Measurements from ENCODE around the gene PKHD1. TPM values are rescaled to one million over a fixed set of nuclear protein-coding genes. Genes with fewer than 3 reads are reported as not detected.

Gene PKHD1
- total RNA-seq, 4 donors from 2014 or later = 0.53 to 0.83 (median 0.60) TPM

DNA sequence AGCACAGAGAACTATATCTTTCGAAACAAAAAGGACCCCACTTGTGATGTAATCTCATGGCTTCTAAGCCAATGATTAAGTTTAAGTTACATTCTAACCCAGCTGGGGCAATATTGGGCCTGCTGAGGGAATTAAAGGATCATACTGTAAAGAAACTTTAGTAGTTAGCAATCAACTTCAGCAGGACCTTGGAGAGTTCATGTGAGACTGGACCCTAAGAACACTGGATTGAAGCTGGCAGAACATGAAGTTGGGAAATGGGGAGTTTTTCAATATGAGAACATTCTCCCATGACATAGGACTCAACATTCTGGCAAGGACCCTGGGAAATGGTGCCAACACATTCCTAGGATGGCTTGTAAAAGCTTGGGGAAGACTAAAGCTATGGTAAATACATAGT is 516.2 kb downstream of the PKHD1 start:
- H3K9me3 ChIP-seq = no peaks in the 10 kb centered on the region
- no peaks in the 10 kb centered on the region for H3K4me1 ChIP-seq
- no peak overlapping the region for H3K27ac ChIP-seq
- no peak overlapping the region for H3K4me3 ChIP-seq
- H3K36me3 ChIP-seq = no peaks in the 10 kb centered on the region
- DNase-seq = no peak
- no peaks in the 10 kb centered on the region for H3K27me3 ChIP-seq
- TF ChIP-seq POLR2A (IDR thresholded peaks at IDR 0.05) = no peak
- TF ChIP-seq, protein P1, sequence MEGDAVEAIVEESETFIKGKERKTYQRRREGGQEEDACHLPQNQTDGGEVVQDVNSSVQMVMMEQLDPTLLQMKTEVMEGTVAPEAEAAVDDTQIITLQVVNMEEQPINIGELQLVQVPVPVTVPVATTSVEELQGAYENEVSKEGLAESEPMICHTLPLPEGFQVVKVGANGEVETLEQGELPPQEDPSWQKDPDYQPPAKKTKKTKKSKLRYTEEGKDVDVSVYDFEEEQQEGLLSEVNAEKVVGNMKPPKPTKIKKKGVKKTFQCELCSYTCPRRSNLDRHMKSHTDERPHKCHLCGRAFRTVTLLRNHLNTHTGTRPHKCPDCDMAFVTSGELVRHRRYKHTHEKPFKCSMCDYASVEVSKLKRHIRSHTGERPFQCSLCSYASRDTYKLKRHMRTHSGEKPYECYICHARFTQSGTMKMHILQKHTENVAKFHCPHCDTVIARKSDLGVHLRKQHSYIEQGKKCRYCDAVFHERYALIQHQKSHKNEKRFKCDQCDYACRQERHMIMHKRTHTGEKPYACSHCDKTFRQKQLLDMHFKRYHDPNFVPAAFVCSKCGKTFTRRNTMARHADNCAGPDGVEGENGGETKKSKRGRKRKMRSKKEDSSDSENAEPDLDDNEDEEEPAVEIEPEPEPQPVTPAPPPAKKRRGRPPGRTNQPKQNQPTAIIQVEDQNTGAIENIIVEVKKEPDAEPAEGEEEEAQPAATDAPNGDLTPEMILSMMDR (IDR thresholded peaks at IDR 0.05) = no peak

DNA sequence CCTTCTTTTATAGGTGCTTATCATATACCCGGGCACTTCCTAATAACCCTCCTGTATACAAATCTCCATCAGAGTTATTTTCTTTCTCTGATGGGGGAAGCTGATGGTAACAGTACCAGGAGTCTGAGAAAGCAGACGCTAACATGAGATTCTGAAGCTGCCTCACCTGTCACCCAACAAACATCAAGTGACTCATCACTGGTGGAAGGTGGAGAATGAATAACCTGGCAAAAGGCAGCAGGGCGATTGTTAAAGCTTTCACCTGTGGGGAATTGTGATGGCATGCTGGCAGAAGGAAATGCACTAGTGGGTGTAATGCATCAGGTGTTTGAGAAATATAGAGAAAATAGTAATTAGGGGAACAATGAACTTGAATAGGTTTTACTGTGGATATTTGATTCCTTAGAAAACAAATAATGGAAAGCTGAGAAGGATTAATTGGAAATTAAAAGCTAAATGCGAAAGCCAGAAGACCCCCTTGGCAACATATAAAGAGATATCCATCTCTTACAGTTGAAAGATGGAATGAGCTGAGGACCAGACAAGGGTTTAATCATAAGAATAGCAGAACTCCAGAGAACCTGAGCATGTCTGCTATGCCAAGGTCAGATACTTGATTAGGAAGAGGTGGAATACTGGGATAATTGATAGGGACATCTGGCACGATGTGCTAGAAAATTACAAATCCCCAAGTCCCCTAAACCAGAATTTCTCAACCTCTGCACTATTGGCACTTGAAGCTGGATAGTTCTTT is 517.1 kb downstream of the PKHD1 start:
- no peaks in the 10 kb centered on the region for H3K4me1 ChIP-seq

DNA sequence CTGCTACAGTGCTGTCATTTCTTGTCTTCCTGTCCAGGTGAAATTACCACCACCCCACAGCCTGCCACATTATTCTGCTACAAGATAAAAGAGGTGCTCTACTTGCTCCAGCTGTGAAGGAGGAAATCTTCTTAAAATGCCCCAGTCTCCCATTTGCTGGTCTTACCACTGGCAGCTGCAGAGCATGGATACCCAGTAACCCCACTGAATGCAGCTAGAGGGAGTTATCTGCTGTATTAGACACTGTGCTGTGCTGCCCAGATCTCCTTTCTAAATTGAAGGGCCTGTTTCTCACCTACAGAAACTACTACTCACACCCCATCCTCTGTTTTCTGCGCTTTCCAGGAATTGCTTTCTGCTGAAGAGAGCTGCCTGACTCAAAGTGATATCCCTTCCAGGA is 517.8 kb downstream of the PKHD1 start:
- Histone ChIP-seq H3K36me3 (no peaks in the 10 kb centered on the region), H3K4me3 (no peak overlapping the region), H3K9me3 (no peaks in the 10 kb centered on the region), H3K4me1 (no peaks in the 10 kb centered on the region), H3K27ac (no peak overlapping the region), H3K27me3 (no peaks in the 10 kb centered on the region)
- no peak for TF ChIP-seq POLR2A (IDR thresholded peaks at IDR 0.05)
- TF ChIP-seq, protein P1 (IDR thresholded peaks at IDR 0.05) = no peak
- DNase-seq = no peak

More for the DNA sequence above, 517.1 kb downstream of the PKHD1 start:
- no peak for TF ChIP-seq POLR2A (IDR thresholded peaks at IDR 0.05)
- TF ChIP-seq, protein P1 (IDR thresholded peaks at IDR 0.05) = no peak
- Histone ChIP-seq H3K4me3 (no peak overlapping the region), H3K27me3 (no peaks in the 10 kb centered on the region), H3K27ac (no peak overlapping the region), H3K9me3 (no peaks in the 10 kb centered on the region), H3K36me3 (no peaks in the 10 kb centered on the region)
- no peak for DNase-seq

DNA sequence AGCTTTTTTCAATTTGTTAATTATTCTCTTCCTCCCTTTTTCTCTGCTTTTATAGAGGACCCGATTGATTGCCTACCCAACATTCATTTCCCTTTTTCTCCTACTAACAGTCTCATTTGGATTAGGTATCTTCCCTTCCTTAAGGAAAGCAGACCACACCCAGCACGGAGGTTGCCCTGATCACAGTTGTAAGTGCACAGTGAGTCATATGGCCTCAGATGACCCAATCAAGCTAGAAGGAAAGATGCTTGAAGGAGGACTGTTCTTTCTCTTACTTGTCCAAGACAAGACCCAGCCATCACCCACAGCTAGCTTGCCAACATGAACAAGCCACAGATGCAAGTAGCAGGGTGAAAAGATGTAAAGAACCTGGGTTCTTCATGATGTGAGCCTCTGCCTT is 518.6 kb downstream of the PKHD1 start:
- H3K4me3 ChIP-seq = no peak overlapping the region
- H3K36me3 ChIP-seq = no peaks in the 10 kb centered on the region
- H3K4me1 ChIP-seq = no peaks in the 10 kb centered on the region
- H3K27ac ChIP-seq = no peak overlapping the region
- H3K27me3 ChIP-seq = no peaks in the 10 kb centered on the region
- H3K9me3 ChIP-seq = no peaks in the 10 kb centered on the region
- no peak for DNase-seq
- no peak for TF ChIP-seq POLR2A (IDR thresholded peaks at IDR 0.05)
- TF ChIP-seq, protein P1 (IDR thresholded peaks at IDR 0.05) = no peak

DNA sequence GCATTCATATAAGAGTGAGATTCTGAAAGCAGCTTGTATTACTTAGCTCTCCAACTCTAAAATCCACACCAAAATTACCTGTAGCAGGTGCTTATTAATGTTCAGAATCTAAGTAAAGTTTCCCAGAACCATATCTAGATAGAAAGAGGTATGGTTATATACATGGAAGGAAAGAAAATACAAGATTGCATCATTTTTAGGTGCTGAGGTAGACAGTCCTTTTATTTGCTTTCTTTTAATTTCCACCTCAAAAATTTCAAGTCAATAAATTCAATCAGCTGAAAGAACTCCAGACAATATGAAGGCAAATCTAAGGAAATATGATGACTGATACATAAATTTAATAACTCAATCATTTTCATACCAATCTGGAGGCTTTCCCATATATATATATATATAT is 521.9 kb downstream of the PKHD1 start:
- no peak for DNase-seq
- Histone ChIP-seq H3K9me3 (no peaks in the 10 kb centered on the region), H3K36me3 (no peaks in the 10 kb centered on the region), H3K4me1 (no peaks in the 10 kb centered on the region), H3K27ac (no peak overlapping the region), H3K4me3 (no peak overlapping the region), H3K27me3 (no peaks in the 10 kb centered on the region)
- TF ChIP-seq, protein P1 (IDR thresholded peaks at IDR 0.05) = no peak
- no peak for TF ChIP-seq POLR2A (IDR thresholded peaks at IDR 0.05)

Small RNAs within 50 kb of the gene (small RNA-seq; reads per million reads assigned to genes)
- gene RN7SL580P = 0 reads per million in 2 donors

Other genes starting within 250 kb of the PKHD1 start
- gene IL17A, start 98.8 kb upstream of the PKHD1 start, total RNA-seq = not detected
- not detected for gene IL17F, start 156.9 kb upstream of the PKHD1 start, total RNA-seq
- gene MCM3, start 197.1 kb upstream of the PKHD1 start, total RNA-seq = 10 to 100 TPM; 24.9 to 71.8 (median 30.4) TPM